Measurements from ENCODE around the gene PRSS38. TPM values are rescaled to one million over a fixed set of nuclear protein-coding genes. Genes with fewer than 3 reads are reported as not detected.

The PRSS38 gene
- total RNA-seq, 1 donor from 2014 or later: not detected

Other genes with a start within 250 kb of the PRSS38 start
- gene JMJD4, start 80.4 kb upstream of the PRSS38 start, total RNA-seq: 29.4 and 35.5 TPM in 2 replicates
- 46.5 and 49.6 TPM in 2 replicates for gene SNAP47, start 80.2 kb upstream of the PRSS38 start, total RNA-seq
- 4.1 and 4.9 TPM in 2 replicates for gene WNT9A, start 132.3 kb downstream of the PRSS38 start, total RNA-seq
- gene WNT3A, start 191.3 kb downstream of the PRSS38 start, total RNA-seq: not detected in 2 replicates

All from pulmonary artery endothelial cell (primary cell).